GM19324 (cell line): ENCODE measurements around the gene ZC3H4.

Source experiments
- ATAC-seq: cut with Tn5 transposase; IDR thresholded peaks from one replicate; pipeline ENCODE4 v1.9.1; 2021; ENCODE audit warnings: mild to moderate bottlenecking, moderate library complexity; ENCODE audit not compliant: unreplicated experiment, low FRiP score

Gene ZC3H4

DNA sequence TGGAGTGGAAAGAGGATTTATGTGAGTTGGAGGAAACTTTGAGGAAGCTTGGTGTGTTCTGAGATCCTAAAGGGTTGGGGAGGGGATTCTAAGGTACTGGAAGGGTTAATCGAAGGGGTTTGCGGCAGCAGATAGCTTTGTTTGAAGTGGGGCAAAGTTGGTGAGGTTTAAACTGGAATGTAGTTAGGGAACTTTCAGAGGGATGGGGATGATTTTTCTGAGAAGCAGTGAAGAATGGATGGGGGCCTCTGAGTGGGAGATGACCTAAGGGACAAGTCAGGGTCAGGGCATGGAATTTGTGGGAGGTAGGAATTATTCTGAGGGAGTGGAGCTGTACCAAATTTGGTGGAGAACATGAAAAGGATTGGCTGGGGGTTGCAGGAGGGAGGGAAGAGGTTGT, 21.0 kb upstream of the ZC3H4 start:
- no peak for ATAC-seq

DNA sequence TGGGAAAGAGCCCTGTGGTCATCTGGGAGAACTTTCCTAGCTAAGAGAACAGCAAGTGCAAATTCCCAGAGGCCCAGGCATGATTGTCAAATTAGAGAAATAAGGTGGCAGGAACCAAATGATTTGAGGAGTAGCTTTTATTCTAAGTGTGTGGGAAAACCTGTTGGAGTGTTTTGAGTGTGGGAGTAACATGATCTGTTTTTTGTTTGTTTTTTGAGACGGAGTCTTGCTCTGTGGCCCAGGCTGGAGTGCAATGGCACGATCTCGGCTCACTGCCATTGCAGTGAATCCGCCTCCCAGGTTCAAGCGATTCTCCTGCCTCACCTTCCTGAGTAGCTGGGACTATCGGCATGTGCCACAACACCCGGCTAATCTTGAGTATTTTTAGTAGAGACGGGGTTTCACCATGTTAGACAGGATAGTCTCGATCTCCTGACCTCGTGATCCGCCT, 19.5 kb upstream of the ZC3H4 start:
- no peak for ATAC-seq

DNA sequence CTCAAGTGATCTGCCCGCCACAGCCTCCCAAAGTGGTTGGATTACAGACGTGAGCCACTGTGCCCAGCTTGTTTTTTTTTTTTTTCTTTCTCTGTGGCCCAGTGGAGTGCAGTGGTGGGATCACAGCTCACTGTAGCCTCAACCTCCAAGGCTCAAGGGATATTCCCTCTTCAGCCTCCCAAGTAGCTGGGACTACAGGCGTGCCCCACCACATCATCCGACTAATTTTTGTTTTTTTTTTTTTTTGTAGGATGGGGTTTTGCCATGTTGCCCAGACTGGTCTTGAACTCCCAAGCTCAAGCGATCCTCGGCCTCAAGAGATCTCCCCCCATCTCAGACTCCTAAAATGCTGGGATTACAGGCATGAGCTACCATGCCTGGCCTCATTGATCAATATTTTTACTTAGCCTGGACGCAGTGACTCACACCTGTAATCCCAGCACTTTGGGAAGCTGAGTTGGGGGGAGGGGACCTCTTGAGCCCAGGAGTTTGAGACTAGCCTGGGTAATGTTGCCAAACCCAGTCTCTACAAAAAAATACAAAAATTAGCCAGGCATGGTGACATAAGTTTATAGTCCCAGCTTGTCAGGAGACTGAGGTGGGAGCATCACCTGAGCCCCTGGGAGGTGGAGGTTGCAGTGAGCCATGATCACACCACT, 18.7 kb upstream of the ZC3H4 start:
- ATAC-seq = no peak

DNA sequence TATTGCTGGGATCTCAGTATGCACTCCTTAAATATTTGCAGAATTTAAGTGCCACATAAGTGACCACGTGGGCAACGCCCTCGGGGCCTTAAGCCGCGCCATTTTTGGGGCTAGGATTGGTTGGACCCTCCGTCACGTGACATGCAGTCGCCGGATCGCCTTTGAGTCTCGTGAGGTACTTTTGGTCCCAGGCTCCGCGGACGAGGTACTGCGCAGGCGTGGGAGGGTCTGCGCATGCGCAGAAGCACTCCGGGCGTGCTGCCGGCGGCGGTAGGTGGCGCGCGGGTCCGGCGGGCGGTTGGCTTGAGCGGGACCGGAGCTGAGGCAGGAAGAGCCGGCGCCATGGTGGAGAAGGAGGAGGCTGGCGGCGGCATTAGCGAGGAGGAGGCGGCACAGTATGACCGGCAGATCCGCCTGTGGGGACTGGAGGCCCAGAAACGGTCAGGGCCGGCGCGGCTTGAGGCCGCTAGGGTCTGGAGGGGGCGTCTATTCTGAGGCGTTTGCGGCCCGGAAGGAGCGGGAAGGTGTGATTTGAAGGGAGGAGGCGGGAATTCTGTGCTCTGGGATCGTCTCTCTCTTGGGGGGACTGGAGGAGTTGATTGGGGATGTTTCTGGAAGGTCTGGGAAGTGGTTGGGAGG, 17.1 kb upstream of the ZC3H4 start, which contains the start of gene SAE1:
Gene SAE1, plus strand, starts transcription at position 247 of the 639 bp plus-strand sequence. Its CDS starts 96 bp downstream, at position 343.
- ATAC-seq = peak; percentile 93

DNA sequence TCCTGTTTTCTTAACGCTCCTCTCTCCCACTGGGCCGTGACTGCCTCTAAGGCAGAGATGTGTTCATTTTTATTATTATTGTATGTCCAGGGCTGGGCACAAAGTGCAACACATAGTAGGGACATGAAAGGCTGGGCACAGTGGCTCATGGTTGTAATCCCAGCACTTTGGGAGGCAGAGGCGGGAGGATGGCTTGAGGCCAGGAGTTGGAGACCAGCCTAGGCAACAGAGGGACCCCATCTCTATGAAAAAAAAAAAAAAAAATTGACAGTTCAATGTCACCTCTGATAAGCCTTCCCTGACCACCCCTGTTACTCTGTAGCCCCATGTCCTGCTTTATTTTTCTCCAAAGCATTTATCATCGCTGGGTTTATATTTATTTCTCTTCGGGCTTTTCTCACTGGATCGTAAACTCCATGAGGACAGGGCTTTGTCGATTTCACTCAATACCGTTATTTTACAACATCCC, 16.6 kb upstream of the ZC3H4 start:
- ATAC-seq = no peak

DNA sequence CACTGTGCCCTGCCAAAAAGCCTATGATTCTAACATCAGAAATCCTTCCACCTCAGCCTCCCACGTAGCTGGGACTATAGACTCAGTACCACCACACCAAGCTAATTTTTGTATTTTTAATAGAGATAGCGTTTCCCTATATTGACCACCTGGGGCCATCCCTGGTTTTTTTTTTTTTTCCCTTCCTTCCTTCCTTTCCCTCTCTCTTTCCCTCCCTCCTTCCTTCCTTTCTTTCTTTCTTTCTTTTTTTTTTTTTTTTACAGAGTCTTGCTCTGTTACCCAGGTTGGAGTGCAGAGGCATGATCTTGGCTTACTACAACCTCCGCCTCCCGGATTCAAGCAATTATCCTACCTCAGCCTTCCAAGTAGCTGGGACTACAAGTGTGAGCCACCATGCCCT, 16.0 kb upstream of the ZC3H4 start:
- no peak for ATAC-seq

DNA sequence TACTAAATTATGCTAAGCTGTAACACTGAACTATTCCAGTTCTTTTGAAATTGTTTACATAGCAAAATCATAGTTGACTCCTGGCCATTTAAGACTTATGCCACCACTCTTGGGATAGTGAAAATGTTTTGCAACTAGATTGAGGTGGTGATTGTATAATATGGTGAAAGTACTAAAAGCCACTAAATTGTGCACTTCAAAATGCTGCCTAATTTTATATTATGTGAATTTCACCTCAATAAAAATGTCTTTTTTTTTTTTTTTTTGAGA, 12.0 kb upstream of the ZC3H4 start:
- ATAC-seq = no peak

DNA sequence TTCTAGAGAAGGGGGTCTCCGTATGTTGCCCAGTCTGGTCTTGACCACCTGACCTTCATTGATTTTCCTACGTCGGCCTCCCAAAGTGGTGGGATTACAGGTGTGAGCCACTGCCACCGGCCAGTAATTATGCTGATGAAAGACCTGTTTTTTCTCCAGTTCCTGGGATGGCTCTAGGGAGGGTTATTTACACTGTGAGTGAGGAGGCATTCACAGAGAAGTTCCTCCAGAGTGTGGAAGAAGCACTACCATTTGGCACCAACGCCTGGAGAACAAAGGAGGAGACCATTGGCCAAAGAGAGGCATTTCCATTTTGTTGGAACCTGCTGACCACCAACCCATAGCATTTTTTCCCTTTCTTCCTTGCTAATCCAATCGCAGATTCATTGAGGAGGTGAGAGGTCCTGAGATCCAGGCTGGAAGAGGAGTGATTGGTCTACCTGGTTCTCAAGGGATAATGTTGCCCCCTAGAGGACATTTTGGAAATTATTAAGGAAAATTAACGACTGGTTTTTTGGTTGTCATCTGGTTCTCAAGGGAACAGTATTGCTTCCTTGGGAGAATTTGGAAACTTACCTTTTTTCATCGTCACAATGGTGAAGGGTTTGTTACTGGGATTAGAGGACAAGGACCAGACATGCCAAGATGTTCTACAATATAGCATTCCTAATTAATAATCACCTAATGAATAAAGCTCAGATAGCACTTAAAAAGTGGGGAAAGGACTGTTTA, 11.5 kb upstream of the ZC3H4 start:
- ATAC-seq = no peak

DNA sequence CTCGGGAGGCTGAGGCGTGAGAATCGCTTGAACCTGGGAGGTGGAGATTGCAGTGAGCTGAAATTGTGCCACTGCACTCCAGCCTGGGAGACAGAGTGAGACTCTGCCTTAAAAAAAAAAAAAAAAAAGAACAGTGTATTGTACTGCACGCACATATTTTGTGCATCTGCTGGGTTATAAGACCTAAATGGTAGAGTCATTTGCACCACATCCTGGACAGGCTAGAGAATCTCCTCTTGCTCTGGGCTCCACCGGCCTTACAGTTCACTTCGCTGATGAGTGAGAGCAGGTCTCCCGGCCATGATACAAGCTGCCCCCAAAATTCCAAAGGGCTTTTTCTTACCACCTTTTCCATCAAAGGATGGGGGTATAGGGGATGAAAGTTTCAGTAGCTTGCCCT, 9.8 kb upstream of the ZC3H4 start:
- ATAC-seq = no peak

DNA sequence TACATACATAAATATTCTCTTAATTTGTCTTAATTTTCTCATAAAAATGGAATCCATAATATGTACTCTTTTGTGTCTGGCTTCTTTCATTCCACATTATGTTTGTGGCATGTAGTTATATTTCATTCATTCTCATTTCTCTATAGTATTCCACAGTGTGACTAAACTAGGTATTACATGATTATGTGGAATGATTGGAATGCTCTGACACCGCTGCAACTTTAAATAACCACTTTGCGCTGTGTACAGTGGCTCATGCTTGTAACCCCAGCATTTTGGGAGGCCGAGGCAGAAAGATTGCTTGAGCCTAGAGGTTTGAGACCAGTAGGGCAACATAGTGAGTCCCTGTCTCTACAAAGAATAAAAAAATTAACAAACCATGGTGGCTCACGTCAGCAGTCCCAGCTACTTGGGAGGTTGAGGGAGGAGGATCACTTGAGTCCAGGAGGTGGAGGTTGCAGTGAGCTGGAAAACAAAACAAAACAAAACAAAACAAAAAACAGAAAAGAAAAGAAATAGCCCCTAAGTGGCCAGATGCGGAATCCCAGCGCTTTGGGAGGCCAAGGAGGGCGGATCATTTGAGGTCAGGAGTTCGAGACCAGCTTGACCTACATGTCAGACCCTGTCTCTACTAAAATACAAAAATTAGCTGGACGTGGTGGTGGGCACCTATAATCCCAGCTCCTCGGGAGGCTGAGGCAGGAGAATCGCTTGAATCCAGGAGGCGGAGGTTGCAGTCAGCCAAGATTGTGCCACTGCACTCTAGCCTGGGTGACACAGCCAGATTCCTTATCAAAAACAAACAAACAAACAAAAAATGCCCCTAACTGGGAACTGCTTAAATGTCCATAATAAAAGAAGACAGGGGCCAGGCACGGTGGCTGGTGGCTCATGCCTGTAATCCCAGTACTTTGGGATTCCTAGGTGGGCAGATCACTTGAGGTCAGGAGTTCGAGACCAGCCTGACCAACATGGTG, 9.1 kb upstream of the ZC3H4 start:
- ATAC-seq = no peak

DNA sequence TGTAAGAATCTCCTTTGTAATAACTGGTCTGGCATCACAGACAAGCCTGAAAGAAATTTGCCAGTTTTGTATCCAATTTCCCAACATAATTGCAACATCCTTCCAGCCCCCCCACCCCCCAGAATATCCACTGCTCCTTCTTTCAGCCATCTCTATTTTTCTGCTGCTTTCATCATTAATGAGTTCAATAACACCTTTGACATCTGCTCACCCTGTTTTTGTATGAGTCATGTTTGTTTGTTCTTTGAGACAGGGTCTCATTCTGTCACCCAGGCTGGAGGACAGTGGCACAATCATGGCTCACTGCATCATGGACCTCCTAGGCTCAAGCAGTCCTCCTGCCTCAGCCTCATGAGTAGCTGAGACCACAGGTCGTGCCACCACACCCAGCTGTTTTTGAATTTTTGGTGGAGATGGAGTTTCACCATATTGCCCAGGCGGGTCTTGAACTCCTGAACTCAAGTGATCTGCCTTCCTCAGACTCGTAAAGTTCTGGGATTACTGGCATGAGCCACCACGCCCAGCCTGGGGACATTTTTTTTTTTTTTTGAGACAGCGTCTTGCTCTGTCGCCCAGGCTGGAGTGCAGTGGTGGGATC, 7.0 kb upstream of the ZC3H4 start:
- ATAC-seq = no peak

DNA sequence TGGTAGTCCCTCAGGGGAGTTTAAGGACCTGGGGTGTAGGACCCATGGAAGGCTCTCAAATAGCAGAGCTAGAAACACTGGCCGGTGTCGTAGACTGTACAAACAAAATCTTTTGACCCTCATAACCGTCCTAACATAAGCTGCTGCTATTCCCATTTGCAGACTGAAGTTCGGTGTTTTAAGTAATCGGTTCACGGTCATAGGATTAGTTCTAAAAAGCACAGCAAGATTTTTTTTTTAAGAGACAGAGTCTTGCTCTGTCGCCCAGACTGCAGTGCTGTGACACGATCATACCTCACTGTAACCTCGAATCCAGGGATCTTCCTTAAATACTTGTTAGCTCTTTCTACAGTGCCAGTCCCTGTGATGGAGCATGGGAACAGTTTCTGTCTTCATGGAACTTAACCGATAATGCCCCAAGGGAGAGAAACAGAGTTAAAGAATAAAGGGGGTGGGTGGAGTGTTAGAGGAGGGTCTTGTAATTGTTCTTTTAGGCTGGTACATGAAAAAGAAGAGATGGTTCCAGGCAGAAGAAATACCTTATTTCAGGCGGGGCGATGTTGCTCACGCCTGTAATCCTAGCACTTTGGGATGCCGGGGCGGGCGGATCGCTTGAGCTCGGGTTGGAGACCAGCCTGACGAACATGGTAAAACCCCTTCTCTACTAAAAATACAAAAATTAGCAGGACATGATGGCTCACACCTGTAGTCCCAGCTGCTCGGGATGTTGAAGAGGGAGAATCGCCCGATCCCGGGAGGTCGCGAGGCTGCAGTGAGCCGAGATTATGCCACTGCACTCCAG, 475 bp upstream of the ZC3H4 start:
- no peak for ATAC-seq

DNA sequence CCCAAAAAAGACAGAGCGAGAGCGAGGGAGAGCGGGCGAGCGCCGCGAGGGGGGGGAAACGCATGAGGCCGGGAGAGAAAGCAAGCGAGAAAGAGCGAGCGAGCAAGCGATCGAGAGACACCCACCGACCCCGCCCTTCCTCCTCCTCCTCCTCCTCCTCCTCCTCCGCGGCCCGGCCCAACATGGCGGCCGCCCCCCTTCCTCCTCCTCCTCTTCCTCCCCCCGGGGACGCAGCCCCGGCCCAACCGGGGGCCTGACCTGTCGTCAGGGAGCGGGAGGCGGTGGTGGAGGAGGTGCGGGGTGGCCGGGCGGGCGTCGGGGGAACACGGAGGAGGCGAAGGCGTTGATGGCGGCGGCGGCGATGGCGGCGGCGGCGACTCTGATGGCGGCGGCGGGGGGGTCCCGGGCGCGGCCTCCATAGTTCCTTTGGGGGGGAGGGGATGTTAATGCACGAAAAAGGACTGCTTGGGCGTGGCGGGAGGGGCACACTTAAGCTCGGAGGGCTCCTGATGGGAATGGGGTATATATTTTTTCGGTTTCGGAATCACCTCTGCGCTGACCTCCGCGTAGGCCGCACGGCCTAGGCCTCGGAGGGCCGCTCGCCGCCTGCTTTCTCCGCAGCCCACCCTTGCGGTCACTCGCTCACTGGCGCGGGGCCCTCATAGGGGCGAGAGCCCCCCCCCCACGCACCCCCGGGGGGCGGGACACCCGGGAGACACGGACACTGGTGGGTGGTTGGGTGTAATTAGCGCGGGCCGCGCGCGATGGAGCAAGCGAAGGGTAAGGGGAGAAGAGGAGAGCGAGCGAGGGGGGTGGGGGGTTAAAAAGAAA, 1.2 kb downstream of the ZC3H4 start:
- peak; percentile 29 for ATAC-seq

DNA sequence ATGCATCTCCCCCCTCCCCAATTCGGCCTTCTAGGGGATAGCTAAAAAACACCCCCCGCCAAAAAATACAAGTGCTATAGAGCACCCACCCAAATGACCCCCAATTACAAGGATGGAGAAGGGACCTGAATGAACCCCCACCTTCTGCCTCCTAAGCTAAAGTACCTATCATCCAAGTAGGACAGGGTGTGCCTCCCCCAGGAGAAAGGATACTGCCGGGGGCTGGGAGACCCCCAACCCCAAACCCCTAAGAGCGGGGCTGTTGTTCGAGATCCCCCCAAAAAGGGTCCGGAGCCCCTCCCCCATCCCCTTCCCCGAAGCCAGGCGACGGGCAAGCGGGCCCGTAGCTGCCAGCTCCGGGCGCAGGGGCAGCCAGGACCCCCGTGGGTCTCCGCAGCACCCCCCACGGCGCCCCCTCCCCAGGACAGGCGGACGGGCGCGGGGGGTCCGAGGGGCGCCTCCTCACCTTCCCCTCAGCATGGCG, 1.9 kb downstream of the ZC3H4 start:
- no peak for ATAC-seq

DNA sequence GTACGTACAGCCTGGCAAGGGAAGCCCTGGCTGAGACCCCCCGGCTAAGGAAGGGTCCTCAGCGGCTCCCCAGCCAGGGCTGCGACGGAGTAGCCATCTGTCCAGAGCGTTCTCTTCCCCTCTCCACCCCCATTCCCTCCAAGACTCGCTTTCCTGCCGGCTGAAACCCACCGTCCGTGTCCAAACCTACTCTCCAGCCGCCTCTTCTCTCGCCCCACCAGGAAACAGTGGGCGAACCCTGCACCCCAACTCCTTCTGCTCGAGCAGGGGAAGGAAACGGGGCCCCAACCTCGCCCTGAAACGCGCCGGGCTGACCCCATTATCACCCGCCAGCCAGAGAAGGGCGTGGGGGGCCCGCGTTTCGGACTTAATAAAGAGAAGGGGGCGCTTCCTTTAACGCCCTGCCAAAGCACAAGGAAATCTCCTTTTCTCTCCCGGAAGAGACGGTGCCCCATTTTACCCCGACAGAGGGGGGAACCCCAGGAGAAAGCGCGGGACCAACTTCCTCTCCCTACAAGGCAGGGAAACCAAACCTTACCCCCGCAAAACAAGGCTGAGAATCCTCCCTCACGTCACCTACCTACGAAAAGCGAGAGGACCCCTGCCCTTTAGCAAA, 2.5 kb downstream of the ZC3H4 start:
- ATAC-seq = no peak

DNA sequence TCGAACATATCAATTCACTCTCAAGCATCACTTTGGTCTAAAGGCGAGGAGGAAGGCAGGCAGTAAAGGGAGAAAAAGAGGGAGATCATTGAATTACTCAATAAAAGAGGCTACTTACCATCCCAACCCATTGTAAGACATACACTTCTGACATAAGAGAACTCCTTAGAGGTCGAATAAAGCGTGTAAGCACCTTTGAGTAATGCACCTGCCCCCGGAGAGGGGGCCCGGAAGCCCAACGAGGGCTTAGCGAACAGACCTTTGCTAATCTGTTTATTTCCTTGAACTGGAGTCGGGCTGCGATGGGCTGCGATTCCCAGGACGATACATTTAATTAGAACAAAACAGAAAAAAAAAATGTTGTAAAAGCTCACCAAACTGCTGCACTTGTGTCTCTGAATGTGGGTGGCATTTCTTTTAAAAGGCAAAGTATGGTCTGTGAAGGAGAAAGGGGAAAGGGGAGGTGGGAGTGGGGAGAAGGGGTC, 3.0 kb downstream of the ZC3H4 start:
- no peak for ATAC-seq

DNA sequence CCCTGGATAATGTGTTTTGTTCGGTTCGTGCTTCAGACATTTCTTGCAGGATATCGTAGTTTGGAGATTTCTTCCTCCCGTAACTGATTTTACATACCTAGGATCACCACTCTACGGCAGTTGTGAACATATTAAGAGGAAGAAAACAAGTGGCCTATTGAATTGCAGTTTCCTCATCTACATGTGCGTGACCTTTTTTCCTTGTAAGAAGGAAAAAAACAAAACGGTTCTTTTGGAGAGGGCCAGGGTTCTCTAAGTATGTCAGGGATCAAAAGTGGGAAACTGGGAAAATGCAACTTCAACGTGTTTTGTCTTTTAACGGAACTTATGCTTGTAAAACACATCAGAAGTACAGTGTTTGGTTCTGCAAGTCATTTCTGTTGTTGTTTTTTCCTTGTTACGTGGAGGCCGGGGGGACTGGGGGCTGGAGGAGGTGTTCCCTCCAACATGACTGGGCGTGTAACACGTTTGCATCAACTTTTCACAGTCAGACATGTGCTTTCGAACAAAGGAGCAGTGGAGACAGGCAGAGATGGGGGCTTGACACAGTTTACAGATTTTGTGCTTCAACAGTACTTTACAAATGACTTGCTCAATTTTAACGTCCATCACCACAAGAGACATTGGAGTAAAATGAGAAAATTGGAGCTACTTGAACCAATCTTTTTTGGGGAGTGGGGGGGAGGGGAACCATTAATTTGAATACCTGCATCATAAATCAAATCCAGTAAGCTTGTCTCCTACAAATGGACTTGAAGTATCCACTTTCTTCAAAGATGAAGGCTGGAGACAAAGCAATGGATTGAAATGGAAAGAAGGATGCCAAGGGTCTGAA, 3.8 kb downstream of the ZC3H4 start:
- no peak for ATAC-seq
